ENCODE results near the gene LINC00237.

LINC00237 gene

GRCh38 chr20:21096321-21097043 is 9.7 kb downstream of the LINC00237 start:
- DNase-seq (ENCODE audit: low read depth): no peak

DNA sequence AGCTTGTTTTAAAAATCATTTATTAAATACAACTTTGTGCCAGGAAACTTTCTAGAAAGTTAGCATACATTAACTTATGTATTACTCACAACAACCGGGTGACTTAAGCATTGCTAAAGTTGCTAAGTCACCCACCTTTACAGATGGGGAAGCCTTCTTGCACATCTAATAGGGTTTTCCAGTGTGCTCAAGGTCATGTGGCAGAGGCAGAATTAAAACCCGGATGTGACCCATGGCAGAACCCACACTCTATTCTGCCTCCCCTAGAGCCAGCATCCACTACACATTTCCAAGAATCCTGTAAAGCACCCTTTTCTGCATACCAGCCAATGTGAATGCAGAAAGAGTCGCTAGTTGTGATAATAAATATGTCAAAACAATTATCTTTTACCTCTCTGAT is 13.4 kb downstream of the LINC00237 start:
- DNase-seq (ENCODE audit: low read depth): no peak

DNA sequence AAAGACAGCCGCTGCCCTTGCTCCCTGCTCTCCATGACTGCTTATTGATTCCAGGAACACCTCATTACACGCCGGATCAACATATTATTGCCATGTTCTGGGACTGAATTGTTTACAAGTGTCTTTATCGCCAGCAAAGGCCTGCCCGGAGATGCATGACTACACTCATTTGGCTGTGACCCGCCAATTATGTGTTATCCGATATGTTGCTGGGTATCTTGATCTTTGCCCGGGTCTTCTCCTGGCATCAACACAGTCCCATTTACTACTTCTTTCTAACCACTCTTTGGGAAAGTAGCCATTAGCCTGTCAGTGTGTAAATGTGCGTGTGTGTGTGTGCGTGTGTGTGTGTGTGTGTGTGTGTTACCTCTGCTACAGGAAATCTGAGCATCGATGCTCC is 15.4 kb downstream of the LINC00237 start:
- DNase-seq (ENCODE audit: low read depth): no peak

- DNase-seq (ENCODE audit: low read depth): no peak
Observed at GRCh38 chr20:21090111-21090618, 16.0 kb downstream of the LINC00237 start.

DNA sequence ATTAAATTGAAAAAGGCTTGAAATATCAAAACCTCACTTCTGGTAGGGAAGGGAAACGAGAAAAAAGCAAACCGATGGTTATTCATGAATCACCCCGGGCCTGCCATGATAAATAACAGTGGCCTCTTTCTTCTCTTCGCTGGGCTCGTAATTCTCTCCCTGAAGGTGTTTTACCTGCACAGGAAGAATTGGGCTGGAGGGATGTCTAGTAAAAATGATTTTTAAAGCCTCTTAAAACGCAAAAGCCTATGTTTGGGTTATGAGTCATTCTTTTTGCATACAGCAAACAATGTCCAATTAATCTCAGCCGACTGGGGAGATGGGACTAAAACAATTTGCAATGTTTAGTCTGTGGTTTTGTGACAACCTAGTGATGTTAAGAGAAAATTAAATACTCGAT is 16.8 kb downstream of the LINC00237 start:
- DNase-seq (ENCODE audit: low read depth): no peak

DNA sequence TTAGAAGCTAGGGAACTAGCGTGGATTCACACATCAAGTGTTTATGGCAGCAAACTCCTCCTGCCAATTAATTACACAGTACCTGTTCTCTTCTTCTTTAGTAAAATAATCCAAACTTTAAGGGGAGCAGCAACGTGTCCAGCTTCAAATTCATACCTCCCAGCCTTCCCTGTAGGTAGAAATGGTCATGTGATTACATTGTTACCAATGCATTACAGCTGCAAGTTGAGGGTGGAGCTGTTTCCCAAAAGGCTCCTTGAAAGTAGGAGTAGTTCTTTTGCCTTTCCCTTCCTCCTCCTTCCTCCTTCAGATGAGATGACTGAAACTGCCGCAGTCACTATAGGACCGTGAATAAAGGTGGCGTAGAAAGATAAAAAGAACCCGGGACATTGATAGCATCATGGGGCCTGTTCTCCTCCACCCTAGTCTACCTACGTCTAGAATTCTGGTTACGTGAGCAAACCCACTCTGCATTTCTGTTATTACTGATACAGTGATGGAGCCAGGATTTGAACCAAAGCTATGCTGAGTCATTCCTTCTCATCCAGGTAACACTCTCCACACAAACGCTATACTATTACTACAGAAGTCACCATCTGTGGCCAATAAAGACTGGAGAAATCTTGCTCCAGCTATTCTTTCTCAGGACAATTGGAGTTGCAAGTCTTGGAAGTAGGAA is 18.2 kb downstream of the LINC00237 start:
- no peak for DNase-seq (ENCODE audit: low read depth)

DNA sequence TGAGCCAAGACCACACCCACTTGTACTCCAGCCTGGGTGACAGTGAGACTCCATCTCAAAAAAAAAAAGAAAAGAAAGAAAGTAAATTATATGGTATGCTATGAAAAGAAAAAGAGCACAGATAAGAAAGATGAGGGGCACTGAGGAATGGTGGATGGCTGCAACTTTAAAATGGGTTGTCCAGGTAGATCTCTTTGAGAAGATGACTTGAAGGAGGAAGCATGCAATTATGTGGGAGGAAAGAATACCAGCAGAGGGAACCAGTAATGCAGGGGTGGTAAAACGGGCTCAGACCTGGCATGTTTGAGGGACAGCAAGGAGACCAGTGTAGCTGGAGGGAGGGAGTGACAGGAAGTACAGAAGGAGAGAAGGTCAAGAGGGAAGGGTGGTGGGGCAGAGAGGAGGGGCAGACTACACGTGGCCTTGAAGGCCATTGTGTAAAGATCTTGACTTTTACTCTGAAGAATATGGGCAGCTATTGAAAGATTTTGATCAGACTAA is 22.3 kb downstream of the LINC00237 start:
- no peak for DNase-seq (ENCODE audit: low read depth)

DNA sequence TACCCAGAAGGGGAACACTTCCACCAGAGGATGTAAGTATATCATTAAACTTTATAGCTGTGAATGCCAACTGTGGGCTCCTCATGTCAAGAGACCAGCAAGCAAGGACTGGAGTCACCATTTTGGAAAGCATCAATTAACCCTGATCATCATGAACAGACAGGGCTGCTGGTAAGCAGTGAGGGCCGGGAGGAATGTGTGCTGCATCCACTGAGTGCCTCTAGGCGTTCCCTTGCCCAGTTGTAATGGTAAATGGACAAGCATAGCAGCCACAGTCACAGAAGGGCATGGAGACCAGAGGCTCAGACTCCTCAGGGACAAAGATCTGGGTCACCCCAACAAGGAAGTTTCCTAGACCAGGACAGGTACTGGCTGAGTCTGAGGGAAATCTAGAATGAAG is 23.6 kb downstream of the LINC00237 start:
- no peak for DNase-seq (ENCODE audit: low read depth)

DNA sequence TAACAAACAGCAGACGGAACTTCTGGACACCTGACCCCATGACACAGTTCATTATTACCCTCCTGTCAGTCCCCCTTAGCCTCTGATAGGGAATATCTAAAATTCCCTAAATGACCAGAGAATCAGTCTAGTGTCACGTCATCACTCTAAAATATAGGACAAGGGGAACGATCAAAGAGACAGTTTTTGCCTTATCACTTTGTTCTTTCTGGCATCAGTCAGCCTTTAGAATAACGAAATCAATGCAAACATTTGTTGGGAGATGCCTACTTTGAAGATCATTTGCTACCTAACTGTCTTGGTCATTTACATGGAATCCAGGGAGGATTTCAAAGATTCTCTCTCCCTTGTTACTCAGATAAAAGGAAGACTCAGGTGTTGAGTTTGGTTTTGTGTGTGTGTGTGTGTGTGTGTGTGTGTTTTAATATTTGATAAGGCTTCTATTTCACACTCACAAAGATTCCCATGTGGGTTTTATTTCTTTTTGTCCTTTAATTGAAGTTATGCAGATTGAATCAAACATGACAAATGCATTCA is 28.3 kb downstream of the LINC00237 start:
- DNase-seq (ENCODE audit: low read depth): no peak

GRCh38 chr20:21076073-21076472 is 30.1 kb downstream of the LINC00237 start:
- no peak for DNase-seq (ENCODE audit: low read depth)

GRCh38 chr20:21075471-21075870 is 30.7 kb downstream of the LINC00237 start:
- DNase-seq (ENCODE audit: low read depth): no peak

DNA sequence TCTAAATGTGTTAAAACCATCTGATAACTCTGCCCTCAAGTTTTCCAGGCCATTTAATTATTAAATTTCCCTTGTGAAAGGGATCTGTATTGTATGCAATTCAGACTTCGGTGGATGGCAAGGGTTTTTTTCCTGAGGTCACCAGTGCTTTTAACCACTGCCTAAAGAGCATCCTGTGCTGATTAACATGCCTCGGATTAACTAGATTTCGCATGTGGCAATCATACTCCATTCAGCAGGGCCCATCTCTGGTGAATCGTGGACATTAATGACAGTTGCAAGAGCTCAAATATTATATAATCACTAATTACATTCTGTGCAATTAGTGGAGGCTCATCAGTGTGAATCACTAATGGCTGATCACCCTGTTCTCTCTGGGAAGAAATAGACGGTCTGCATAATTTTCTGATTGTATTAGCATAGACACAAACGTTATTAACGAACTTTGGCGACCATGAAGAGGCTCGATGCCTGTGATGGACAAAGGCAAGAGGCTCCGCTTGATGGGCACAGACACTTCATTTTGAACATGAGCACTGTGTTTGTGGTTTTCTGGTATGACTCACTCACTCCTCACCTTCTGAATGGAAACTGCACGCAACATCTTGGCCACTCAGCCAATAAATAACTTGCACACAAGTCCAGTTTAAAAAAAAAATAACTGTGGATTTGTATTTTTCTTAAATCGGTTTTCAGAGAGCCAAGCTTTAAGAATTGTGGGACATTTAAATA is 31.4 kb downstream of the LINC00237 start:
- no peak for DNase-seq (ENCODE audit: low read depth)

- DNase-seq (ENCODE audit: low read depth): no peak
Observed at GRCh38 chr20:21067255-21067654, 38.9 kb downstream of the LINC00237 start.

GRCh38 chr20:21064924-21065323 is 41.2 kb downstream of the LINC00237 start:
- DNase-seq (ENCODE audit: low read depth): no peak

DNA sequence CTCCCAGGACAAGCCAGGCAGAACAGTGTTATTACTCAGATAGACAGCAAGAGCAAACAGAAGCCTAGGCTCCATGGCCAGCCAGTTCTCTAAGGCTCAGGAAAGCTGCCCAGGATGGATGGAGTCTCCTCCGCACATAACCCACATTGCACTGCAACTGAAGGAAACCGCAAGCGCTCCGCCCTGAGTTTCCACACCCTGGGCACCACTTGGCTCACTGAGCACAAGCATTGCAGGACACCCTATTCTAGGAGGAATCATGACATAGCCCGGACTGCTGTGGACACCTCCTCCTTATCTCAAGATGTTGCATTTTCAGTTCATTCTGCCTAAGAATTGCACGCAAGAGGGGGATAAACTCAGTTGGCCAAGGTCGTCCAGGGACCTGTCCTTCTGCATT is 42.9 kb downstream of the LINC00237 start:
- DNase-seq (ENCODE audit: low read depth): no peak

- DNase-seq (ENCODE audit: low read depth): no peak
Observed at GRCh38 chr20:21053002-21053762, 53.0 kb downstream of the LINC00237 start.

- DNase-seq (ENCODE audit: low read depth): no peak
Observed at GRCh38 chr20:21052686-21053001, 53.5 kb downstream of the LINC00237 start.

- DNase-seq (ENCODE audit: low read depth): no peak
Observed at GRCh38 chr20:21052241-21052640, 53.9 kb downstream of the LINC00237 start.

DNA sequence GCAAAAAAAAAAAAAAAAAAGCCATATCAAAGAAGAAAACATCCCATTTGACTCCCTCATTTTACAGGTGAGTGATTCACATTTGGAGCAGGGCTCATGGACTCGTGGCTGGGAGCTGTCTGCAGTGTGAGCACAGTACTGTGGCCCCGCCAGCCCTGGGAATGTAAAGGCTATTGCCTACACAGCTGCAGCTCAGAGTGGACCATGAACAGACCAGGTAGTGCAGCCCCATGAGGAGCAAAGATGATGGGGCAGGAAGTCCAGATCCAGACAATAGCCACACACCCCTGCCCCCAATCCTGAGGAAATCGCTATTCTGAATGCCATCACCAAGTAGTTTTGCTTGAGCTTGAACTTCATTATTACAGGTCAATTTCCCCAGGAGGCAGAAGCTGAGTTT is 55.4 kb downstream of the LINC00237 start:
- DNase-seq (ENCODE audit: low read depth): no peak

- DNase-seq (ENCODE audit: low read depth): no peak
Observed at GRCh38 chr20:21049305-21049828, 56.8 kb downstream of the LINC00237 start.

GRCh38 chr20:21048841-21049273 is 57.3 kb downstream of the LINC00237 start:
- DNase-seq (ENCODE audit: low read depth): no peak

DNA sequence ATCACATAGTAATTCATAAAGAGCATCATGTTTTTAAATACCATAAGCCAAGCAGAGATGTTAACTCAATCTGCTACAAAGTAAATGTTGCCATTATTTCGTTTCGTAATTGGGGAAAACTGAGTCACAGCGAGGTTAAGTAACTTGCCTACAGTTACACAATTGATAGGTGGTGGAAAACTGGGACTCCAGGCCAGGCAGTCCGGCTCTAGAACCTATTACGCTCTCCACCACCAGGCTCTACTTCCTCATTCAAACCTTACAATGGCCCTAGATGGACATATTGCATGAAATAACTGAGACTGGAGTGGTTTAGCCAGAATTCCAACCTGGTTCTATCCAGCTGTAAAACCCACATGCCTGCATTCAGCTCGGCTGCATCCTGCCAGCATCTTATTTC is 58.2 kb downstream of the LINC00237 start:
- no peak for DNase-seq (ENCODE audit: low read depth)

Data from non-pigmented ciliary epithelial cell (primary cell).